ENCODE measurements around the gene PRND.

GRCh38 chr20:4689220-4689619, 32.5 kb upstream of the PRND start:
- no peak for TF ChIP-seq POLR2A (IDR thresholded peaks at IDR 0.05)
- TF ChIP-seq CTCF (IDR thresholded peaks at IDR 0.05), result no peak
- no peak for TF ChIP-seq POLR2AphosphoS5 (IDR thresholded peaks at IDR 0.05)
